HG03432 (cell line): ENCODE results near the gene SMNDC1.
"Not testable (repeated sequence)": the region's sequence is repeated elsewhere in the genome, so short reads cannot be mapped to it uniquely, and the experiment has no call there.

Source experiments
- ATAC-seq: cut with Tn5 transposase; IDR thresholded peaks from one replicate; pipeline ENCODE4 v1.9.1; 2021; ENCODE audit warnings: mild to moderate bottlenecking, moderate library complexity; ENCODE audit not compliant: unreplicated experiment

Gene SMNDC1

GRCh38 chr10:110304780-110305421 lies at the start of gene SMNDC1:
Gene SMNDC1, minus strand, starts transcription at chr10:110304920. Its CDS starts 1,333 bp downstream, at chr10:110303587.
- peak; percentile 91 for ATAC-seq

GRCh38 chr10:110354322-110354766 lies 49.6 kb upstream of the SMNDC1 start:
- peak; percentile 17 for ATAC-seq

DNA sequence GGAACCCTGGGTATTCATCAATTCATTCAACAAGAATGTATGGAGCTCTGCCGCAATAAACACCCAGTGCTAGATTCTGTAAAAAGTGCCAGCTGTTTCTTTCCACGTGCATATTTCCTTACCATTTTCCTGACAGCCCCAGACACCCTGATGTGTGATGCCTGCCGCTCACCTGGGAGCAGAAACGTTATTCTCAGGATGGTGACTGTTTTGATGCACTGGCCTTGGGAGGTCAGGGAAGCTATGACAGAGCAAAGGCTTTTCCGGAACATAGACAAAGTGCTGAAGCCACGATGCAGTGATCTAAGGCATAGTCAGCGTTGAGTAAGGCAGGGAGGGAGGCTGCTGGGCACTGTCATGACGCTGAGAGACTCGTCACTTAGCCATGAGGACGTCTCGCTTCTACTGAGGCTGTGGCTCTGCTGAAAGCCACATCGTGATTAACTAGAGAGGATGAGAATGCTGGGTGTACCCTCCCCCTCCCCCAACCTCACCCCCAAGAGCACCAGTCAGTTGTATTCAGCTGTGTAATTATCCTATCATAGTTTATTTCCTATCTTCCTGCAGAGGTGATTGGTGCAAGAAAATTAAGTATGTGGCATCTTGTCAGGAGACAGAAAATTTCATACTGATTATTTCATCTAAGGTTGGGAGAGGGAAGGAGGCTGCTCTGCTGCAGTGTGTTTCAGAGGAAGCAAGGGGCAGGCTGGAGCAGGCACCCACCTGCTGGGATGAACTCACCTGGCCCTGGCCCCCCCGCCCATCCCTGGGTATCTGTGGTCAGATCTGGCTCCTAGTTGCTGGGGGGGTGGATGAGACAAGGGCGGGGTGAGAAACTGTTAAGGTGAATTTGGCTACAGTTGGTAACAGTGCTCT lies 48.8 kb upstream of the SMNDC1 start:
- no peak for ATAC-seq

- no peak for ATAC-seq
Observed at GRCh38 chr10:110352930-110353243, 48.2 kb upstream of the SMNDC1 start.

- ATAC-seq = no peak
Observed at GRCh38 chr10:110350812-110351211, 46.1 kb upstream of the SMNDC1 start.

DNA sequence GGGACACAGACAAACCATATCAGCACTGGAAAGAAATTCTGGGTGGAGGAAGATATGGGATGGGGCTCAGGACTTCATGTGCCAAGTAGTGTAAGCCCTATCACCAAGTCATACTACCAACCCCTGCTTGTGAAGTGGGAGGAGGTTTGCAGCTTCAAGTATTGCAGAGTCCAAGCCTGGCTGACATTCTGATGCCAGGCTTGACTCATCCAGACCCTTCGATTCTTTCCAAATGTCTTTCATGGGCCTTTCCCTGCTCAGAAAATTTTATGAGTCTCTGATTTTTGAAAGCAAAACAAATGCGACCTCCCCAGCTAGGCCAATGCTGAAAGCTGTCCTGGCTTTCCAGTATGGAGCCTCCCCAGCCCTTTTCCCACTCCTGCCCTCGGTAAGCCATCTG lies 45.1 kb upstream of the SMNDC1 start:
- no peak for ATAC-seq

DNA sequence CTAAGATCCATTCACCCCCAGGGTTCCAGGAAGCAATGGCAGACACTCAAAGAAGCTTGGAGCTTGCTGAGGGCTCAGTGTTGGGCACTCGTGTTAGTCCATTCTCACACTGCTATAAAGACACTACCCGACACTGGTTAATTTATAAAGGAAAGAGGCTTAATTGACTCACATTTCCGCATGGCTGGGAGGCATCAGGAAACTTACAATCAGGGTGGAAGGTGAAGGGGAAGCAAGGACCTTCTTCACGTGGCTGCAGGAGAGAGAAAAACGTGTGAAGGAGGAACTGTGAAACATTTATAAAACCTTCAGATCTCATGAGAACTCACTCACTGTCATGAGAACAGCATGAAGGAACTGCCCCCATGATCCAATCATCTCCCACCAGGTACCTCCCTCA lies 44.7 kb upstream of the SMNDC1 start:
- ATAC-seq = no peak

DNA sequence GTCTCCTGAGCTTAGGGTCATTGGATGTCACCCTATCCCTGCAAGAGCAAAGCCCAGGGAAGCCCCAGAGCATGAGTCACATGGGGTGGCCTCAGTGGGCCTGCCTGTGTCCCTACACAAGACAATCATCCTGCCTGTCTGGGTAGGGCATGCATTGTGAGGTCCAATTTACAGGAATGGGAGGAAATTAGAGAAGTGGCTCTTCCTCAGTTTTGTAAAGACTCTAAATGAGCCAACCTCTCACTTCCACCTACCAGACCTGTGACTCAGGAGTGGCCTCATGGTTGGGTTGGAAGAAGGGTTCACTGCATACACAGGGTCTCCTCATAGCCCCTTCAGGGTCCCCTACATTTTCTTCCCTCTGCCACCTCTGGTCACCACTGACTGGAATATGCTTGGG lies 43.6 kb upstream of the SMNDC1 start:
- ATAC-seq = no peak

DNA sequence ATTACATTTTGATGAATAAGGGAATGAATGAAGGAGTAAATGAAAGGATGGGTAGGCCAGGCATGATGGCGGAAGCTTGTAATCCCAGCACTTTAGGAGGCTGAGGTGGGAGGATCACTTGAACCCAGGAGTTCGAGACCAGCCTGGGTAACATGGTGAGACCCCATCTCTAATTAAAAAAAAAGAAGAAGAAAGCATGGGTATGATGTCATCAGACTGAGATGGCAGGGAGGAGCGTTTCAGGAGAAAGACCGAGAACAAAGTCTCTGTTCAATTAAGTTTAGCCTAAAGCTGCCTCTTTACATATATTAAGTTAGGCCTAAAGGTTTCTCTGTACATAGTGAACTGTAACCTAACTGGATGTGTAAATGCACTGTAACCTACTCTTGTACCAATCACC lies 42.2 kb upstream of the SMNDC1 start:
- no peak for ATAC-seq

DNA sequence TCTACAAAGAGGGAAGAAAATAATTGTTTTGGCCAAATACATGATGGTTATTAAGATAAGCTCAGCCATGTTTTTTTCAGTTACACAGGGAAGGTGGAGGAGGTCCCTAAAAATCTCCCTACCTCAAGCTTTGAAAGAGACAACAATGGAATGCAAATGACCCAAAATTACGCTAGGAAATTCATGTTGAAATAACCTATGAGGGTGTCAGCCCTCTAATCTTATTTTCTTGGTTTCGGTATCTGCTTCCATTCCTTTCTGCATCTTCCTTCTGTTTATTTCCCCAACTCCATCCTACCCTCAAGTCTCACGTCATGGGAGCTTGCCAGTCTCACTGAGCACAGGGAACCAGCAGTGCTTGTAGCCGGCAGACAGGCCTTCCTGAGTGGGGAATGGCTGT lies 40.6 kb upstream of the SMNDC1 start:
- ATAC-seq = no peak

GRCh38 chr10:110344622-110345021 lies 39.9 kb upstream of the SMNDC1 start:
- ATAC-seq = no peak

- ATAC-seq = no peak
Observed at GRCh38 chr10:110343947-110344346, 39.2 kb upstream of the SMNDC1 start.

GRCh38 chr10:110340816-110341215 lies 36.1 kb upstream of the SMNDC1 start:
- no peak for ATAC-seq

DNA sequence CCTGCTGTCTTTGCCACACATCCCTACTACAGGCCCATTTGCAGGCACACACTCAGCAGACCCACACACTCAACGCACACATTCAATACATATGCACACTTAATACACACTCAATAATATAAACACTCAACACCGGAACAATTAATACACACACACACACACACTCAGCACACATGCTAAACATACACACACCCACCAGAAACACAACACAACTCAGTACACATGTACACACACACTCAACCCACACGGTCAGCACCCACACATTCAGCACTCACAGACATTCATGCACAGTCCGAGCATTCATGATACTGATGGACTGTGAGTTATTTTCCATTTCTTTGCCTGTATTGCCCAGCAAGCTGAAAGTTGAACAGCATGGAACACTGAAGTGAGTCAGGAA lies 35.4 kb upstream of the SMNDC1 start:
- ATAC-seq = no peak

- no peak for ATAC-seq
Observed at GRCh38 chr10:110337906-110338305, 33.2 kb upstream of the SMNDC1 start.

DNA sequence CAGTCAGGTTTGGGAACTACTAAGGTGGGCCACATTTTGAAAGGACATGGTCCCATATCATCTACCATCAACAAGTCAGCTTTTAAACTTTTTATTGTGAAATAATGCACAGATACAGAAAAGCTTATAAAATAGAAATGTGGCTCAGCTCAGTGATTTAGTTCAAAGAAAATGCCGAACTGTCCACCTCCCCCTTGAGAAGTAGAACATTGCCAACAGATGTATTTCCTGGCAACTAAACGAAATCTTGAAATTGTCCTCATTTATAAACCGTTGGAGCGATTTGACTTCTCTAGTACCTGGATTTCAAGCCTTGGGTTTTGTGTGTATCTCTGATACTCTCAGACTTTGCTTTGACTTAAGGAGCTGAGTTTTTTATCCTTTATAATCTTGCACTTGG lies 32.7 kb upstream of the SMNDC1 start:
- ATAC-seq = no peak

- no peak for ATAC-seq
Observed at GRCh38 chr10:110336111-110336721, 31.5 kb upstream of the SMNDC1 start.

DNA sequence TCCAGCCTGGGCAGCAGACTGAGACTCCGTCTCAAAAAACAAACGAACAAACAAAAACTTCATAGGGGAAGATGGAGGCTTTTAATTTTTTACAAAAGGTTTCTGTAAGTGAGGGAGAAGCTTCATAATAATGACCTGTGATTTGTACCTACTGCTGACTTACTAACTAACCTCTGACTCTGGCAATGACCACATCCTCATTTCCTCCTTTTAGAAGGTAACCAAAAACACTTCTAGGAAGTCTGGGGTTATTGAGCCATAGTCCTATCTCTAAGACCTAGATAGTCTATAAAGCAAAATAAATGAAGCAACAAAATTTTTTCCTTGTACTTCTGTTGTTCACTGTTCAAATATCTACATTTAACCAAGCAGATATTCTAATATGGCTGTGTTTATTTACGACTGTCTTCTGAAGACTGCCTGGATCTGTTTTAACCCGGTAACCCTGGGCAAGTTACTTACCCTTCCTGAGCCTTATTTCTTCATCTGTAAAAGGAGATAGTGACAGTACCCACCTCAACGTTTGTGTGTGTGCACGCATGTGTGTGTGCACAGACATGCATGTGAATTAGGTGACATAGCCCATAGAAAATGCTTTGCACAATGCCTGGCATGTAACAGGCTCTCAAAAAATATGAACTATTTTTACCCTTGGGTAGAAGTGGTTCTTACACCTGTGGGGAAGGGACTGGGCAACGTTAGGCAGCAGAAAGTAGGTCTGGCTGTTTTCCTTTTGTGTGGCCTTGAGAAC lies 30.8 kb upstream of the SMNDC1 start:
- peak; percentile 46 for ATAC-seq

DNA sequence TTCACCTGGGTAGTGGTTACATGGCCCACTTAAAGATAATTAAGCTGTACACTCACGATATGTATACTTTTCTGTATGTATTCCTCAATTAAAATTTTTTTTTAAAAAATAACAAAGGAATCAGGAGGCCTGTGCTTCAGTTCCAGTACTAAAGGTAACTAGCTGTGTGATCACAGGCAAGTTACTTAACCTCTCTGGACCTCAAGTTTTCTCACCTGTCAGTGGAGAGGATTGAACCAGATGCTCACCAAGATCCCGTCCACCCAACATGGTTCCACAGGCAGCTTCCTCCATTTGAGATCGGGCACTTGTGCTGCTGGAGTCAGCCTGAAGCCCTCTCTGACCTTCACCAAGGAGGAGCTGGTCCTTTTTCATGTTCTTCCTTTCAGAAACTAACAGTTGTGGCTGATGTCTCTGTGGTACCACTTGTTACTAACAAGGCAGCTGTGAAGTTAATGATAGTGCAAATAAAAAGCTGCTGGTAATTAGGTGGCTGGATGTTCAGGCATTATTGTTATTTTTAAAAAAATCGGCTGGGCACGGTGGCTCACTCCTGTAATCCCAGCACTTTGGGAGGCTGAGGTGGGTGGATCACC lies 29.4 kb upstream of the SMNDC1 start:
- no peak for ATAC-seq

DNA sequence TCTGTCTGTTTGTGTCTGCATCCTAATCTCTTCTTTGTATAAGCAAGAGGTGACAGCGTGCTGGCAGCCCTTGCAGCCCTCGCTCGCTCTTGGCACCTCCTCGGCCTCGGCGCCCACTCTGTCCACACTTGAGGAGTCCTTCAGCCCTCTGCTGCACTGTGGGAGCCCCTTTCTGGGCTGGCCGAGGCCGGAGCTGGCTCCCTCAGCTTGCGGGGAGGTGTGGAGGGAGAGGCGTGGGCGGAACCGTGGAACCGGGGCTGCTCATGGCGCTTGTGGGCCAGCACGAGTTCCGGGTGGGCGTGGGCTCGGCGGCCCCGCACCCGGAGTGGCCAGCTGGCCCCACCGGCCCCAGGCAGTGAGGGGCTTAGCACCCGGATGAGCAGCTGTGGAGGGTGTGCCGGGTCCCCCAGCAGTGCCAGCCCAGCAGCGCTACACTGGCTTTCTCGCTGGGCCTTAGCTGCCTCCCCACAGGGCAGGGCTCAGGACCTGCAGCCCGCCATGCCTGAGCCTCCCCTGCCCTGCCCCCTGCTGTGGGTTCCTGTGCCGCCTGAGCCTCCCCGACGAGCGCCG lies 26.6 kb upstream of the SMNDC1 start:
- not testable (repeated sequence) for ATAC-seq

DNA sequence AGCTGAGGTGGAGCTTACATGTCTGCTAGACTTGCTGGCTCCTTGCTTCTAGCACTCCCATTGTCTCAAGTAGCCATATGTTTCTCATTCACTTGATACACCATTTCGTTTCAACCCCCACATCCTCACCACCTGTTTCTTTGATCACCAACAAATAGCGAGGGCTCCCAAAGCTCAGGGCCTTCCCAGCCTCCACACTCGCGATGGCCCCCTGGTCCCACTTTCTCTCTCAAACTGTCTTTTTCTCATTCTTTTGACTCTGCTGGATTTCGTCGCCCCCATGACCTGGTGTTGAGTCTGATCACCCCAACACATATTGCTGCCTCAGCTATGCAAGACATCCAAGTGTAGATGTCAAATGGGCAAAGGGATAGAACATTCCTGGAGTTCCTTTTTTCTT lies 26.0 kb upstream of the SMNDC1 start:
- no peak for ATAC-seq
